HUES48 (cell line): ENCODE data around the gene NFYC.

ENCODE experiments used
- H3K27ac ChIP-seq: one replicate; pipeline ENCODE4 v1.7.0; 2013; ENCODE audit warnings: low read depth, low read length, inconsistent platforms
- H3K27me3 ChIP-seq: 2 replicates; pipeline ENCODE4 v1.6.1; 2013; ENCODE audit warnings: mild to moderate bottlenecking, low read length; ENCODE audit not compliant: control insufficient read depth, insufficient read depth
- H3K36me3 ChIP-seq: 2 replicates; pipeline ENCODE4 v1.6.1; 2013; ENCODE audit warnings: low read length; ENCODE audit not compliant: control insufficient read depth, insufficient read depth
- H3K4me1 ChIP-seq: 2 replicates; pipeline ENCODE4 v1.6.1; 2013; ENCODE audit warnings: mild to moderate bottlenecking, low read length; ENCODE audit not compliant: control insufficient read depth, insufficient read depth
- H3K4me3 ChIP-seq: 2 replicates; pipeline ENCODE4 v1.5.1; 2013; ENCODE audit warnings: mild to moderate bottlenecking, low read depth, low read length
- H3K9ac ChIP-seq: 2 replicates; pipeline ENCODE4 v1.6.1; 2013; ENCODE audit warnings: mild to moderate bottlenecking, low read depth, low read length, moderate library complexity
- H3K9me3 ChIP-seq: 2 replicates; pipeline ENCODE4 v1.6.1; 2013; ENCODE audit warnings: low read length; ENCODE audit not compliant: control insufficient read depth, insufficient read depth

NFYC gene

GRCh38 chr1:40763742-40764532 is 72.4 kb downstream of the NFYC start:
- no peaks in the 10 kb centered on the region for H3K9me3 ChIP-seq
- H3K27ac ChIP-seq = no peak overlapping the region
- H3K9ac ChIP-seq = no peak overlapping the region
- H3K27me3 ChIP-seq = no peaks in the 10 kb centered on the region
- no peak overlapping the region for H3K4me3 ChIP-seq
- H3K36me3 ChIP-seq = peaks cover 96% of the 10 kb centered on the region
- H3K4me1 ChIP-seq = no peaks in the 10 kb centered on the region

DNA sequence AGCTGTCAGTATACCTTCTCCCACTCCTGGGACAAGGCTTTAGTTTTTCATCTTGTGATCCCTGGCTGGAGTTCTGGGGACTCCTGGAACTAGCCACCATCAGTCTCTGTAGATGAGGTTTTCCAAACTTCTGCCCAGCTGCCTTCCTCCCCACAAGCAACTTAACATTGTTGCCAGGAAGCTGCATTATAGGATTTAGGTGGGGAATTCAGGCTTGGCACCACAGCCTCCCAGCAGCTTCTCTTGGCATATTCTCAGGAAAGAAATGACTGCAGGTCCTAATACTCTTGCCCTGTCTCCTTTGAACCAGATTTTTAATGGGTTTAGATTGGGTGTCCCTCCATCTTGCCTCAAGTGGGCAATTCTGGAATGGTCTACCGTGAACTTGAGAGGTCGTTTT is 73.5 kb downstream of the NFYC start:
- Histone ChIP-seq H3K27ac (no peak overlapping the region), H3K4me3 (no peak overlapping the region), H3K9me3 (no peaks in the 10 kb centered on the region), H3K27me3 (no peaks in the 10 kb centered on the region), H3K4me1 (no peaks in the 10 kb centered on the region), H3K9ac (no peak overlapping the region), H3K36me3 (peaks cover 96% of the 10 kb centered on the region)

GRCh38 chr1:40766017-40766416 is 74.5 kb downstream of the NFYC start:
- Histone ChIP-seq H3K9me3 (no peaks in the 10 kb centered on the region), H3K27me3 (no peaks in the 10 kb centered on the region), H3K9ac (no peak overlapping the region), H3K4me1 (no peaks in the 10 kb centered on the region), H3K36me3 (peaks cover 98% of the 10 kb centered on the region), H3K4me3 (no peak overlapping the region), H3K27ac (no peak overlapping the region)

DNA sequence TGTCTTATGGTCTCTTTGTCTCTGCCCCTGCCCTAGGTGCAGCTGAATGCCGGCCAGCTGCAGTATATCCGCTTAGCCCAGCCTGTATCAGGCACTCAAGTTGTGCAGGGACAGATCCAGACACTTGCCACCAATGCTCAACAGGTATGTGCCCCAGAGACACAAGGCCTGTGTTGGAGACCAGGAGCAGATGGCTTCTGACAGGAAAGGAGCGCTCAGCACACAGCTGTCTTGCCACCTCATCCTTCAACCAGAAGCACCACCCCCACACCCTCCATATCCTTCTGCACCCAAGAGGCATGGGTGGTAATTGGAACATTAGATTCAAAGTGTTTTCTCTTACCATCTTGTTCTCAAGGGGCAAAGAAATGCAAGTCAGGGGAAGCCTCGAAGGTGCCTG is 75.1 kb downstream of the NFYC start:
- Histone ChIP-seq H3K4me3 (no peak overlapping the region), H3K4me1 (no peaks in the 10 kb centered on the region), H3K36me3 (peaks cover 98% of the 10 kb centered on the region), H3K27ac (no peak overlapping the region), H3K9ac (no peak overlapping the region), H3K9me3 (no peaks in the 10 kb centered on the region), H3K27me3 (no peaks in the 10 kb centered on the region)

DNA sequence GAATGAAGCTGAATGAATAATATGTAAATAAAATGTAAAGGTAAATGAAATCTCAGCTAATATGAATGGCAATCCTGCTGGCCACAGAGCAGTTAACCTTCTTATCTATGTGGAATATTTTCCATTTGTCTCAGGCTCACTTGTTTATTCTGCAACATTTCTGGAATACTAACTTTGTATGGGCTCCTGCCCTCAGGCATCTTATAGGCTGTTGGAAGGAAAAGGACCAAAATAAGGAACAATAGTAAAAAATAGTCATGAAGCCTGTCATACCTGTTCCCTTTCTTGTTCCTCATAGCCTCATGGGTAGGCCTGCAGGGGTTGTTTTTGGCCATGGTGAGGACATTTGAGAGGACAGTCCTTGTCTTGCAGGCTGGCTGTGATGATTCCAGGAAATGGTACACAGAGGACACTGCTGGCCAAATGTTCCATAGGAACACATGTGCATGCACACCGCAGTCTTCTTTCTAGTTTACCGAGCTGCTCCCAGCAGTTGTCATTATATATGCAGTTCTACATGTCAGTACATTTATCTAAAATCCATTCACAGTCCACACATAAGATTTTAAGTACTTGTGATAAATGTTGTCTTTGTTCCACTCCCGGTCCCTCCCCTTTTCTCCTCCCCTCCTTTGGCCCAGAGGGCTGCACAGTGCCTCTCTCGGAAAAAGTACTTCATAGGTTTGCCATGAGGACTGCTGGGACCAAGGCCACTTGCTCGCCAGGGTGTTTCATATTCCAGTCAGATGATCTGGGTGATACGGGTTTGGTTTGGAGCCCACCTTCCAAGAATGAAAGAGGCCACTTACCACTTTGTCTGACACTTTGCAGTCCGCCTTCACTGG is 76.9 kb downstream of the NFYC start:
- no peak overlapping the region for H3K4me3 ChIP-seq
- H3K9me3 ChIP-seq = no peaks in the 10 kb centered on the region
- H3K4me1 ChIP-seq = peaks cover 10% of the 10 kb centered on the region; the same call in 1 of the 2 replicates
- H3K27me3 ChIP-seq = no peaks in the 10 kb centered on the region
- H3K27ac ChIP-seq = no peak overlapping the region
- no peak overlapping the region for H3K9ac ChIP-seq
- H3K36me3 ChIP-seq = peaks cover 88% of the 10 kb centered on the region

DNA sequence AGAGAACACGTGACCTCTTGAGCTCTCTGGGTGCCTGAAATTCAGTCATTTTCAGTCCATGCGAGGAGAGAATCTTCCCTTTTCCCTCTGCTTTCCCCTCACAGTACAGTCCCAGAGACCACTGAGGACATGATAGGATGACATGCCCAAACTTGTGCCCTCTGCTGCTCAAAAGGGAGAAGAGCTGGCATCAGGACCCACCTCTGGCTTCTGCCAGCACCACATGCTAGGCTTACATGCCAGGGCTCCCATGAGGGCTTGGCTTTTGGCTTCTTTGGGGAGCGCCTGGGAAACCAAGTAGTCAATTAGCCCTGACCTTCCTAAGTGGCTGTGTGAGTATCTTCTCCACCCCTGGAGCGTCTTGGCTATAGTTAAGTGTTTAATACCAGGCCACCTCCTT is 78.3 kb downstream of the NFYC start:
- Histone ChIP-seq H3K4me1 (peaks cover 16% of the 10 kb centered on the region), H3K9ac (no peak overlapping the region), H3K4me3 (no peak overlapping the region), H3K27me3 (no peaks in the 10 kb centered on the region), H3K9me3 (no peaks in the 10 kb centered on the region), H3K36me3 (peaks cover 73% of the 10 kb centered on the region), H3K27ac (no peak overlapping the region)

DNA sequence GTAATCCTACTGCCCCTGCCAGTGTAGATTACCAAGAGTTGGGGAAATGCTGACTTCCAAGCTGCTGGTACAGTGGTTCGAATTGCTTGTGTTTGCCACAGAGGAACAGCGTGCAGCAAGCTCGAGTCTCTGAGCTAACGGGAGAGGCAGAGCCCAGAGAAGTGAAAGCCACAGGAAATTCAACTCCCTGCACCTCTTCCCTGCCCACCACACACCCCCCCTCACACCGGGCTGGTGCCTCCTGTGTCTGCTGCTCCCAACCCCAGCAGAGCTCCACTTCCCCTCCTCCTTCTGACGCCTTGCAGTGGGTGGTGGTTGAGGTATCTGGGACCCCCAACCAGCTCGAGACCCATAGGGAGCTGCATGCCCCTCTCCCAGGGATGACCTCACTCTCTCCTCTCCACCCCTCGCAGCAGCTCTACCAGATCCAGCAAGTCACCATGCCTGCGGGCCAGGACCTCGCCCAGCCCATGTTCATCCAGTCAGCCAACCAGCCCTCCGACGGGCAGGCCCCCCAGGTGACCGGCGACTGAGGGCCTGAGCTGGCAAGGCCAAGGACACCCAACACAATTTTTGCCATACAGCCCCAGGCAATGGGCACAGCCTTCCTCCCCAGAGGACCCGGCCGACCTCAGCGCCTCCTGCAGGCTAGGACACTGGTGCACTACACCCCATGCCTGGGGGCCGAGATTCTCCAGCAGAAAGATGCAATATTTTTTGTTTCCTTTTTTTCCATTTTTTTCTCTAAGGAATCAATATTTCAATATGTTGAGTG is 79.0 kb downstream of the NFYC start:
- Histone ChIP-seq H3K36me3 (peaks cover 67% of the 10 kb centered on the region), H3K4me1 (peaks cover 16% of the 10 kb centered on the region), H3K9me3 (no peaks in the 10 kb centered on the region), H3K9ac (no peak overlapping the region), H3K27ac (no peak overlapping the region), H3K4me3 (no peak overlapping the region), H3K27me3 (no peaks in the 10 kb centered on the region)

- H3K36me3 ChIP-seq = peaks cover 48% of the 10 kb centered on the region
Measured at GRCh38 chr1:40772146-40772955, 80.8 kb downstream of the NFYC start.

DNA sequence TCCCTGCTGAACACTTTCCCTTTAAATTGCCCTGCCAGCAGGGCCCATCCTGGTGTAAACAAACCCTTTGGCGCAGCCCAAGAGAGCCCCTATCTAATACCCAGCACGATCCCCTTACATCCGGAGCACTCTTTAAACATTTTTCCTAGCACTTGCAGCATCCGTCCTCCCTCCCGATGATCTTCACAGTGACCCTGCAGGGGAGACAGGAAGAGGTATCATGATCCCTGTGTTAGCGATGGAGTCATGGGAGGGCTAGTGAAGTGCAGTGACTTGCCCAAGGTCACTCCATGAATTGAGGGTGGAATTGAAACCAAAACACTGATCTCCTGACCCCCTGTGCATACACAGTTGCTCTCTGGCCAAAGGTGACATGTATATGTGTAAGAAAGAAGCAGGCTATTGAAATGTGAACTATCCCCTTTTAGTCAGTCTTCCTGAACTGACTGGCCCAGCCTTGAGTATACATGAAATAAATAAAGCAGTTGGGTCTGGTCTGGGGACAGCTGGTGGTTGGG is 82.3 kb downstream of the NFYC start:
- H3K4me3 ChIP-seq = no peak overlapping the region
- H3K9ac ChIP-seq = no peak overlapping the region
- peak overlapping the region; percentile 82 for H3K27ac ChIP-seq
- H3K9me3 ChIP-seq = peaks cover 2% of the 10 kb centered on the region; the same call in 1 of the 2 replicates
- peaks cover 19% of the 10 kb centered on the region for H3K4me1 ChIP-seq
- no peaks in the 10 kb centered on the region for H3K27me3 ChIP-seq
- H3K36me3 ChIP-seq = peaks cover 34% of the 10 kb centered on the region

More at GRCh38 chr1:40772146-40772955, 80.8 kb downstream of the NFYC start:
- no peak overlapping the region for H3K4me3 ChIP-seq
- peaks cover 2% of the 10 kb centered on the region; the same call in 1 of the 2 replicates for H3K9me3 ChIP-seq
- peaks cover 16% of the 10 kb centered on the region for H3K4me1 ChIP-seq
- H3K9ac ChIP-seq = no peak overlapping the region
- no peaks in the 10 kb centered on the region for H3K27me3 ChIP-seq
- peak overlapping the region; percentile 42 for H3K27ac ChIP-seq
